Glutamatergic neuron (in vitro differentiated cells): Measurements from ENCODE around the gene CTDSP1. TPM values are rescaled to one million over a fixed set of nuclear protein-coding genes. Genes with fewer than 3 reads are reported as not detected.

ENCODE experiments used
- DNase-seq: peaks from one replicate; pipeline ENCODE4 v3.0.0; 2022
- H3K27ac Mint-ChIP-seq: one replicate; pipeline ENCODE4 v1.8.0; 2020; ENCODE audit warnings: mild to moderate bottlenecking, mixed read lengths, inconsistent platforms; ENCODE audit not compliant: unreplicated experiment
- H3K27me3 Mint-ChIP-seq: one replicate; pipeline ENCODE4 v1.8.0; 2020; ENCODE audit warnings: mild to moderate bottlenecking, moderate library complexity, mixed read lengths, inconsistent platforms; ENCODE audit not compliant: unreplicated experiment
- H3K36me3 Mint-ChIP-seq: one replicate; pipeline ENCODE4 v1.8.0; 2020; ENCODE audit warnings: mild to moderate bottlenecking, mixed read lengths, inconsistent platforms; ENCODE audit not compliant: unreplicated experiment
- H3K4me1 Mint-ChIP-seq: one replicate; pipeline ENCODE4 v1.8.0; 2020; ENCODE audit warnings: mild to moderate bottlenecking, low read depth, mixed read lengths, inconsistent platforms; ENCODE audit not compliant: unreplicated experiment
- H3K4me3 Mint-ChIP-seq: one replicate; pipeline ENCODE4 v1.8.0; 2020; ENCODE audit warnings: mild to moderate bottlenecking, mixed read lengths, inconsistent platforms; ENCODE audit not compliant: unreplicated experiment
- H3K9me3 Mint-ChIP-seq: one replicate; pipeline ENCODE4 v1.8.0; 2020; ENCODE audit warnings: mild to moderate bottlenecking, moderate library complexity, mixed read lengths, inconsistent platforms; ENCODE audit not compliant: unreplicated experiment
- CTCF ChIP-seq: fragments of 200-600 bp; sonication (generic); IDR thresholded peaks from one replicate; pipeline ENCODE4 v1.5.0; 2021; ENCODE audit not compliant: partially characterized antibody, unreplicated experiment
- total RNA-seq: library from RNA; stranded (reverse); fragmentation: NEBNext Ultra II Directional; extraction: Animal tissue kit (Norgen Biotek cat#: 25700); gene quantifications from one replicate; pipeline ENCODE4 v1.2.1, GENCODE V29; 2021; ENCODE audit not compliant: unreplicated experiment

CTDSP1 gene
- total RNA-seq, 1 donor from 2014 or later, result 9.7 TPM

- Mint-ChIP-seq H3K9me3 (peaks cover 4% of the 10 kb centered on the region), H3K27me3 (peaks cover 7% of the 10 kb centered on the region), H3K4me1 (peaks cover 2% of the 10 kb centered on the region), H3K4me3 (no peak overlapping the region), H3K36me3 (no peaks in the 10 kb centered on the region), H3K27ac (no peak overlapping the region)
- no peak for DNase-seq
- TF ChIP-seq CTCF, result no peak
These were observed 12.9 kb upstream of the CTDSP1 start for GRCh38 chr2:218386505-218387368.

- Mint-ChIP-seq H3K36me3 (no peaks in the 10 kb centered on the region), H3K9me3 (peaks cover 4% of the 10 kb centered on the region), H3K4me1 (peaks cover 2% of the 10 kb centered on the region), H3K27me3 (peaks cover 7% of the 10 kb centered on the region), H3K4me3 (peak overlapping the region; percentile 57), H3K27ac (no peak overlapping the region)
- no peak for DNase-seq
- TF ChIP-seq CTCF, result no peak
These were observed 12.1 kb upstream of the CTDSP1 start for GRCh38 chr2:218387369-218388194.

- Mint-ChIP-seq H3K4me1 (peaks cover 2% of the 10 kb centered on the region), H3K36me3 (no peaks in the 10 kb centered on the region), H3K27me3 (peaks cover 7% of the 10 kb centered on the region), H3K4me3 (no peak overlapping the region), H3K27ac (no peak overlapping the region), H3K9me3 (peaks cover 6% of the 10 kb centered on the region)
- TF ChIP-seq CTCF, result no peak
- DNase-seq, result no peak
These were observed 10.1 kb upstream of the CTDSP1 start for GRCh38 chr2:218389333-218390150.

GRCh38 chr2:218391202-218391601 is 8.5 kb upstream of the CTDSP1 start:
- Mint-ChIP-seq H3K9me3 (peaks cover 5% of the 10 kb centered on the region), H3K27ac (no peak overlapping the region), H3K36me3 (no peaks in the 10 kb centered on the region), H3K27me3 (peaks cover 5% of the 10 kb centered on the region), H3K4me3 (no peak overlapping the region), H3K4me1 (peaks cover 2% of the 10 kb centered on the region)
- no peak for DNase-seq
- no peak for TF ChIP-seq CTCF
